A673 (cell line): ENCODE results near the gene RRAGC.

Source experiments
- CTCF ChIP-seq: fragments of 300-800, 200-600 bp; sonication (generic); conservative IDR thresholded peaks from 2 replicates; pipeline ENCODE4 v1.5.1; 2017; ENCODE audit warnings: low read depth, mild to moderate bottlenecking, antibody characterized with exemption, low read length, moderate library complexity, mixed read lengths
- EZH2 ChIP-seq: fragments of 200-600 bp; sonication (generic); IDR thresholded peaks from 2 replicates; pipeline ENCODE4 v1.6.1; 2017; ENCODE audit warnings: borderline replicate concordance, low read depth, mild to moderate bottlenecking, mixed read lengths, antibody characterized with exemption, low read length; ENCODE audit not compliant: poor library complexity, severe bottlenecking

GRCh38 chr1:38839363-38839762, 20.2 kb downstream of the RRAGC start:
- TF ChIP-seq CTCF: no peak
- no peak for TF ChIP-seq EZH2
